HEK293 (cell line): ENCODE measurements around the gene QARS1.

Source experiments
- CTCF ChIA-PET: fragments of 350-600 bp; formaldehyde crosslinking; extraction: SDS; loops from one replicate; lab custom pipeline; 2021; ENCODE audit warnings: antibody characterized with exemption; lab: Yijun Ruan, JAX
- POLR2A ChIA-PET: fragments of 300-600 bp; formaldehyde crosslinking; extraction: SDS; loops from one replicate; lab custom pipeline; 2020; ENCODE audit warnings: antibody characterized with exemption, inconsistent platforms; lab: Yijun Ruan, JAX
- H3K27ac ChIP-seq: fragments of 200-500 bp; sonication (Bioruptor generic); 2 replicates; pipeline ENCODE4 v1.5.1; 2014; ENCODE audit warnings: low read depth, low read length, control low read depth, inconsistent platforms; ENCODE audit errors: extremely low read depth
- H3K36me3 ChIP-seq, 2 experiments: fragments of 200-500 bp in 1 of 2; sonication (Bioruptor generic) in 1 of 2; 1 replicate in 1 of 2; 2 replicates in 1 of 2; pipeline ENCODE4 v1.5.1; 2014 to 2017; ENCODE audit warnings: inconsistent platforms in 2 of 2, low read length in 2 of 2; ENCODE audit not compliant: control insufficient read depth in 2 of 2, insufficient read depth in 1 of 2
- H3K4me1 ChIP-seq: fragments of 200-500 bp; sonication (Bioruptor generic); 2 replicates; pipeline ENCODE4 v1.5.1; 2014; ENCODE audit warnings: mild to moderate bottlenecking, low read length, inconsistent platforms; ENCODE audit not compliant: control insufficient read depth, insufficient read depth
- H3K4me3 ChIP-seq: 2 replicates; pipeline ENCODE4 v1.5.1; 2011; ENCODE audit warnings: low read depth, mild to moderate bottlenecking, control low read depth, low read length, moderate library complexity
- H3K9me3 ChIP-seq: fragments of 200-500 bp; sonication (Bioruptor generic); 2 replicates; pipeline ENCODE4 v1.5.1; 2014; ENCODE audit warnings: low read depth, low read length, inconsistent platforms; ENCODE audit not compliant: control insufficient read depth, insufficient read depth
- BCL6B ChIP-seq: fragments of 450-650 bp; formaldehyde crosslinking; IDR thresholded peaks from 2 replicates; pipeline ENCODE4 v1.5.1; 2017; ENCODE audit warnings: missing biosample characterization, missing genetic modification characterization
- IKZF3 ChIP-seq: fragments of 450-650 bp; IDR thresholded peaks from 2 replicates; pipeline ENCODE4 v1.5.0; 2018; ENCODE audit warnings: missing biosample characterization, mild to moderate bottlenecking, missing genetic modification characterization, moderate library complexity
- KLF16 ChIP-seq: fragments of 450-650 bp; formaldehyde crosslinking; IDR thresholded peaks from 2 replicates; pipeline ENCODE4 v1.5.1; 2017; ENCODE audit warnings: missing biosample characterization, missing genetic modification characterization
- PRDM4 ChIP-seq: fragments of 450-650 bp; formaldehyde crosslinking; IDR thresholded peaks from 2 replicates; pipeline ENCODE4 v1.5.1; 2017; ENCODE audit warnings: missing biosample characterization, missing genetic modification characterization
- WT1 ChIP-seq: fragments of 450-650 bp; formaldehyde crosslinking; IDR thresholded peaks from 2 replicates; pipeline ENCODE4 v1.5.1; 2016; ENCODE audit warnings: missing biosample characterization, missing genetic modification characterization
- ZNF18 ChIP-seq: fragments of 450-650 bp; formaldehyde crosslinking; IDR thresholded peaks from 2 replicates; pipeline ENCODE4 v1.5.1; 2016; ENCODE audit warnings: missing biosample characterization, missing genetic modification characterization
- ZNF266 ChIP-seq: fragments of 450-650 bp; formaldehyde crosslinking; IDR thresholded peaks from 2 replicates; pipeline ENCODE4 v1.5.1; 2016; ENCODE audit warnings: missing biosample characterization, missing genetic modification characterization, low read depth
- ZNF302 ChIP-seq: fragments of 450-650 bp; formaldehyde crosslinking; IDR thresholded peaks from 2 replicates; pipeline ENCODE4 v1.5.1; 2016; ENCODE audit warnings: missing biosample characterization, missing genetic modification characterization, low read depth
- ZNF362 ChIP-seq: fragments of 450-650 bp; formaldehyde crosslinking; IDR thresholded peaks from 2 replicates; pipeline ENCODE4 v1.5.1; 2016; ENCODE audit warnings: missing biosample characterization, missing genetic modification characterization
- ZNF366 ChIP-seq: fragments of 450-650 bp; formaldehyde crosslinking; conservative IDR thresholded peaks from 2 replicates; pipeline ENCODE4 v1.5.1; 2016; ENCODE audit warnings: missing biosample characterization, missing genetic modification characterization
- ZNF513 ChIP-seq: fragments of 450-650 bp; IDR thresholded peaks from 2 replicates; pipeline ENCODE4 v1.5.1; 2018; ENCODE audit warnings: missing biosample characterization, missing genetic modification characterization
- ZNF626 ChIP-seq: fragments of 450-650 bp; sonication (Bioruptor Pico); formaldehyde crosslinking; IDR thresholded peaks from 2 replicates; pipeline ENCODE4 v1.5.1; 2018; ENCODE audit warnings: missing biosample characterization, missing genetic modification characterization, inconsistent platforms
- ZNF76 ChIP-seq: fragments of 450-650 bp; formaldehyde crosslinking; IDR thresholded peaks from 2 replicates; pipeline ENCODE4; 2016; ENCODE audit warnings: low read depth, missing biosample characterization, missing genetic modification characterization, borderline replicate concordance
- TF ChIP-seq, protein P1 (sequence below): fragments of 450-650 bp; formaldehyde crosslinking; IDR thresholded peaks from 2 replicates; pipeline ENCODE4 v1.5.1; 2016; ENCODE audit warnings: missing biosample characterization, missing genetic modification characterization
- TF ChIP-seq, protein P2 (sequence below): fragments of 450-650 bp; IDR thresholded peaks from 2 replicates; pipeline ENCODE4 v1.5.1; 2018; ENCODE audit warnings: missing biosample characterization, mild to moderate bottlenecking, missing genetic modification characterization
- TF ChIP-seq, protein P3 (sequence below): fragments of 450-650 bp; formaldehyde crosslinking; IDR thresholded peaks from 2 replicates; pipeline ENCODE4 v1.5.0; 2017; ENCODE audit warnings: missing biosample characterization, missing genetic modification characterization, borderline replicate concordance

QARS1 gene

GRCh38 chr3:49122451-49122850, 17.9 kb upstream of the QARS1 start:
- Histone ChIP-seq H3K27ac (no peak overlapping the region), H3K36me3 (peaks cover 9 to 72% of the 10 kb centered on the region in 2 experiments; a peak in 2 of 3 replicates), H3K9me3 (no peaks in the 10 kb centered on the region), H3K4me1 (peaks cover 6% of the 10 kb centered on the region; the same call in 1 of the 2 replicates), H3K4me3 (no peak overlapping the region)
- ChIA-PET CTCF (no interaction called here), POLR2A (no interaction called here)
- TF ChIP-seq ZNF266 (tag by site-specific recombination): no peak
- TF ChIP-seq BCL6B (tag by site-specific recombination): no peak
- TF ChIP-seq KLF16 (tag by site-specific recombination): no peak
- TF ChIP-seq, protein P1, sequence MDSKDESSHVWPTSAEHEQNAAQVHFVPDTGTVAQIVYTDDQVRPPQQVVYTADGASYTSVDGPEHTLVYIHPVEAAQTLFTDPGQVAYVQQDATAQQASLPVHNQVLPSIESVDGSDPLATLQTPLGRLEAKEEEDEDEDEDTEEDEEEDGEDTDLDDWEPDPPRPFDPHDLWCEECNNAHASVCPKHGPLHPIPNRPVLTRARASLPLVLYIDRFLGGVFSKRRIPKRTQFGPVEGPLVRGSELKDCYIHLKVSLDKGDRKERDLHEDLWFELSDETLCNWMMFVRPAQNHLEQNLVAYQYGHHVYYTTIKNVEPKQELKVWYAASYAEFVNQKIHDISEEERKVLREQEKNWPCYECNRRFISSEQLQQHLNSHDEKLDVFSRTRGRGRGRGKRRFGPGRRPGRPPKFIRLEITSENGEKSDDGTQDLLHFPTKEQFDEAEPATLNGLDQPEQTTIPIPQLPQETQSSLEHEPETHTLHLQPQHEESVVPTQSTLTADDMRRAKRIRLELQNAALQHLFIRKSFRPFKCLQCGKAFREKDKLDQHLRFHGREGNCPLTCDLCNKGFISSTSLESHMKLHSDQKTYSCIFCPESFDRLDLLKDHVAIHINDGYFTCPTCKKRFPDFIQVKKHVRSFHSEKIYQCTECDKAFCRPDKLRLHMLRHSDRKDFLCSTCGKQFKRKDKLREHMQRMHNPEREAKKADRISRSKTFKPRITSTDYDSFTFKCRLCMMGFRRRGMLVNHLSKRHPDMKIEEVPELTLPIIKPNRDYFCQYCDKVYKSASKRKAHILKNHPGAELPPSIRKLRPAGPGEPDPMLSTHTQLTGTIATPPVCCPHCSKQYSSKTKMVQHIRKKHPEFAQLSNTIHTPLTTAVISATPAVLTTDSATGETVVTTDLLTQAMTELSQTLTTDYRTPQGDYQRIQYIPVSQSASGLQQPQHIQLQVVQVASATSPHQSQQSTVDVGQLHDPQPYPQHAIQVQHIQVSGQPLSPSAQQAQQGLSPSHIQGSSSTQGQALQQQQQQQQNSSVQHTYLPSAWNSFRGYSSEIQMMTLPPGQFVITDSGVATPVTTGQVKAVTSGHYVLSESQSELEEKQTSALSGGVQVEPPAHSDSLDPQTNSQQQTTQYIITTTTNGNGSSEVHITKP: no peak
- TF ChIP-seq, protein P2, sequence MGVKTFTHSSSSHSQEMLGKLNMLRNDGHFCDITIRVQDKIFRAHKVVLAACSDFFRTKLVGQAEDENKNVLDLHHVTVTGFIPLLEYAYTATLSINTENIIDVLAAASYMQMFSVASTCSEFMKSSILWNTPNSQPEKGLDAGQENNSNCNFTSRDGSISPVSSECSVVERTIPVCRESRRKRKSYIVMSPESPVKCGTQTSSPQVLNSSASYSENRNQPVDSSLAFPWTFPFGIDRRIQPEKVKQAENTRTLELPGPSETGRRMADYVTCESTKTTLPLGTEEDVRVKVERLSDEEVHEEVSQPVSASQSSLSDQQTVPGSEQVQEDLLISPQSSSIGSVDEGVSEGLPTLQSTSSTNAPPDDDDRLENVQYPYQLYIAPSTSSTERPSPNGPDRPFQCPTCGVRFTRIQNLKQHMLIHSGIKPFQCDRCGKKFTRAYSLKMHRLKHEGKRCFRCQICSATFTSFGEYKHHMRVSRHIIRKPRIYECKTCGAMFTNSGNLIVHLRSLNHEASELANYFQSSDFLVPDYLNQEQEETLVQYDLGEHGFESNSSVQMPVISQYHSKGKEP (tag by site-specific recombination): no peak
- TF ChIP-seq ZNF626 (tag by site-specific recombination): no peak
- no peak for TF ChIP-seq ZNF362 (tag by site-specific recombination)

- Histone ChIP-seq H3K4me1 (peaks cover 6% of the 10 kb centered on the region; the same call in 1 of the 2 replicates), H3K4me3 (no peak overlapping the region), H3K27ac (no peak overlapping the region), H3K36me3 (peaks cover 9 to 76% of the 10 kb centered on the region in 2 experiments; a peak in 2 of 3 replicates), H3K9me3 (no peaks in the 10 kb centered on the region)
- CTCF ChIA-PET: no interaction called here
- POLR2A ChIA-PET: interaction anchor here (1.6 to 1.8 kb wide), 2 partner anchors 10 to 28 kb away, joined by 18 to 31 read pairs; partner anchors contain the start of genes LAMB2 and QRICH1
- TF ChIP-seq PRDM4 (tag by site-specific recombination) (no peak), ZNF302 (tag by site-specific recombination) (no peak), IKZF3 (no peak), WT1 (no peak), ZNF76 (tag by site-specific recombination) (no peak), ZNF366 (tag by site-specific recombination) (no peak), ZNF18 (tag by site-specific recombination) (no peak), ZNF513 (no peak)
- TF ChIP-seq, protein P3, sequence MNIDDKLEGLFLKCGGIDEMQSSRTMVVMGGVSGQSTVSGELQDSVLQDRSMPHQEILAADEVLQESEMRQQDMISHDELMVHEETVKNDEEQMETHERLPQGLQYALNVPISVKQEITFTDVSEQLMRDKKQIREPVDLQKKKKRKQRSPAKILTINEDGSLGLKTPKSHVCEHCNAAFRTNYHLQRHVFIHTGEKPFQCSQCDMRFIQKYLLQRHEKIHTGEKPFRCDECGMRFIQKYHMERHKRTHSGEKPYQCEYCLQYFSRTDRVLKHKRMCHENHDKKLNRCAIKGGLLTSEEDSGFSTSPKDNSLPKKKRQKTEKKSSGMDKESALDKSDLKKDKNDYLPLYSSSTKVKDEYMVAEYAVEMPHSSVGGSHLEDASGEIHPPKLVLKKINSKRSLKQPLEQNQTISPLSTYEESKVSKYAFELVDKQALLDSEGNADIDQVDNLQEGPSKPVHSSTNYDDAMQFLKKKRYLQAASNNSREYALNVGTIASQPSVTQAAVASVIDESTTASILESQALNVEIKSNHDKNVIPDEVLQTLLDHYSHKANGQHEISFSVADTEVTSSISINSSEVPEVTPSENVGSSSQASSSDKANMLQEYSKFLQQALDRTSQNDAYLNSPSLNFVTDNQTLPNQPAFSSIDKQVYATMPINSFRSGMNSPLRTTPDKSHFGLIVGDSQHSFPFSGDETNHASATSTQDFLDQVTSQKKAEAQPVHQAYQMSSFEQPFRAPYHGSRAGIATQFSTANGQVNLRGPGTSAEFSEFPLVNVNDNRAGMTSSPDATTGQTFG: no peak
These were observed 17.5 kb upstream of the QARS1 start for GRCh38 chr3:49122022-49122421.
